HG03066 (cell line): ENCODE measurements around the gene SHOC1.
"Not testable (repeated sequence)": the region's sequence is repeated elsewhere in the genome, so short reads cannot be mapped to it uniquely, and the experiment has no call there.

Experiments
- ATAC-seq: cut with Tn5 transposase; IDR thresholded peaks from one replicate; pipeline ENCODE4 v1.9.1; 2021; ENCODE audit warnings: low read depth; ENCODE audit not compliant: unreplicated experiment

The SHOC1 gene

DNA sequence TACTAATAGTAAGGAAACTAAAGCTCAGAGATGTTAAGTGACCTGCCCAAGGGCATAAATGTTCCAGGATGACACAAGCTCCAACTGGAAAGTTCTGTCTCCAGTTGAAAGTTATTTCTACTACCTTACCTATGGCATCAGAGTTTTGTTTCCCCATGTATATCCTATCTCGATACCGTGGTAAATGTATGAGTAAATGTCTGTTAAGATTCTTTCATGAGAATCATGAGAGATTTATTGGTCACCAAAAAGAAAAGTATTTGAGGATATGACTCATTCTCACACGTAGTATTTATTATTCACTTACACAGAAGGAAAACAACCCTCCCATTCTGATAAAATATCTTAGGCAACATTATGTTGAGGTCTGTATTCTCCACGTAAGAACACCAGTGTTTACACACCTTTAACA, 11.1 kb upstream of the SHOC1 start:
- no peak for ATAC-seq

DNA sequence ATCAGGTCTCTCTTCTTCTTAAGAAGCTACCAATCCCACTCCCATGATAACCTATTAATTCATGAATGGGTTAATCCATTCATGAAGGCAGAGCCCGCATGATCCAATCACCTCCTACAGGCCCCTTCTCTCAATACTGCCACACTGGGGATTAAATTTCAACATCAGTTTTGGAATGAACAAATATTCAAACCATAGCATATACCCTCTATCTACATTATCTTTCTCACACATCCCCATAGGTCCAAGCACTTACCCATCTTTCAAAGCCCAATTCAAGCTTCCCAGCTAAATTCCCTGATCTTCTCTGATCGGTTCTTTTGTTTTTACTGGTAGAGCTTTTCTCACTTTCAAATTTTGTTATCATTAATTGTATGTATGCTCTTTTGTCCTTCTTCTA, 10.5 kb upstream of the SHOC1 start:
- ATAC-seq = no peak

DNA sequence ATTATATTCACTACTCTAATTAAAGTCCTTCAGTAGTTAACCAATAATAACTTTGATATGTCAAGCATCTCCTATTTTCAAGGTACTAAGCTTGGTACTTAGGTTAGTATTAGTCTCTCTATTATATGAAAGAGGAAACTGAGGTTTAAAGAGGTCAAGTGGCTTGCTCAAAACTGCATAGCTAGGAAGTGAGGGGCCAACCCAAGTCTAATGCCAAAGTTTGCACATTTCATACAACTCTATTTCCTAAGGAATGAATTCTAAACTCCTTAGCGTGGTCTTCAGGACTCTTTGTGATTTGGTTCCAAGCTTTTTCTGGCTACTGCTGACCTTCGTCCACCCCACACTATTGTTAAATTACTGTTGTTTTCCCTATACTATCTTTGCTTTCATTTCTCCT, 9.9 kb upstream of the SHOC1 start:
- ATAC-seq = no peak

DNA sequence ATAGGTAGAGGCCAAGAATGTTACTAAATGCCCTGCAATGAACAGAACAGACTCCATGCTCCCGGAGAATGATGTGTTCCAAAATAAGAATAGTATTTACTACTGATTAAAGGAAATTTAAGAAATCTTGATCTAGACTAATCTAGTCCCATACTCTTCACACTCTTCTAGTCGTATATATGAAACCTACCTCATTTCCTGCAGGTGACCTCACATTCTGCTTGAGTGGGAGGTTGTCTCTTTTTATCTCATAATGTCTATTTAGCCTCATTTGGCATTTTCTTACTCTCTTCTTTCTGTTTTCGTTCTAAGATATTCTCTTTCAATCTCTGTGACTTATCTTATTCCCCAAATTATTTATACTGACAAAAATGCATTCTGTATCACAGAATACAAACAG, 9.2 kb upstream of the SHOC1 start:
- no peak for ATAC-seq

DNA sequence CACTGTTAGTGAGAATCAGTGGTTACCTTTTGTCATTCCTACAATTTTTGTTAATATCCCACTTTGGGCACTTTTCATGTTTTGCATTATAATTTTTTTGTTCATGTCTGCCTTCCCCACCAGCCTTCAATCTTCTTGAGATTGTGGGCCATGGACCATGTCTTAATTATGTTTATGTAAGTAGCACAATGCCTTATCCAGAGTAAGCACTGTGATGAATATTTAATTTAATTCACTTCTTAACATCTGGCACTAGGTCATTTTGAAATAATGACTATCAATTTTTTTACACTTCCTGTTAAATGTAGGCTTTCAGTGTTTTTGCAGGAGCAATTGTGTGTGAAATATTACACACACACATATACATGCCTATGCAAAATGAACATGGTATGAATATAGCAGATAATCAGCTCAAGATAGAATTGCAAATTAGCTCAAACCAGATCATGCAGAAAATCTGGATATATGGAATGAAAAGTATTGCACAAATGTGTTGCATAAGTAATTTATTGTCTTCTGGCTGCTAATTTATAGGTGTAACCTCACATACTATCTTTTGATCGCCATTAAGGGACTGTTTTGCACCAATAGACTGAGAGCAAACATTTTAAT, 5.3 kb upstream of the SHOC1 start:
- no peak for ATAC-seq

DNA sequence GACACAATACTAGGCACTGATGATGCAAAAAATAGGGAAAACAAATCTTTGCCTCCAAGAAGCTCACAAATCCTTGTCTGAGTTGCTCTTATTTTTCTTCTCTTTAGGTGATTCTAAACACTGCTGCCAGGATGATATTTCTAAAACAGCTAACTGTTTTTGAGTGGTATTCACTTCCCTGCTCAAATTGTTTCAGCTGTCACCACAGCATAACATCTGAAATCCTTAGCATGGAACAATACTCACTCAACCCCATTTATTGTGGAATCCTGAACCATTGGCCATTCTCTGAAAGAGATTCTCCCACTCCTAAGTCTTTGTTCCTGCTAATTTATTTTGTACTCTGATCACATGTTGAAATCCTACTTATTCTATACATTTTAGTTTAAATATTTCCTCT, 4.8 kb upstream of the SHOC1 start:
- no peak for ATAC-seq

DNA sequence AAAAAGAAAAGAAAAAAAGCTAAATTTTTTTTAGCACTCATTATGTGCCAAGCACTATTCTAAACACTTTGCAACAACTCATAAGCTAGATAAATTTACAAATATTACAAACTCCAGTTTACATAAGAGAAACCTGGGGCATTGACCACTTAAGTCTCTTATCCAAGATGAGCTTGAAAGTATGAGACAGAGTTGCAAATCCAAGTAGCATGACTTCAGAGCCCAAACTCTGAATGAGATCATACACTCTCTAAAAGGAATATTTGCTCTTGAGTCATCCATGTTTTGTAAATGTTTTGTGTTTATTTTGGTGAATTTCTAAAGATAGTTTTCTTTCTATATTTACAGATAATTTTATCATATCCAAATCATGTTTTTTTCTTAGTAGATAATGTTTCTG, 4.0 kb upstream of the SHOC1 start:
- no peak for ATAC-seq

DNA sequence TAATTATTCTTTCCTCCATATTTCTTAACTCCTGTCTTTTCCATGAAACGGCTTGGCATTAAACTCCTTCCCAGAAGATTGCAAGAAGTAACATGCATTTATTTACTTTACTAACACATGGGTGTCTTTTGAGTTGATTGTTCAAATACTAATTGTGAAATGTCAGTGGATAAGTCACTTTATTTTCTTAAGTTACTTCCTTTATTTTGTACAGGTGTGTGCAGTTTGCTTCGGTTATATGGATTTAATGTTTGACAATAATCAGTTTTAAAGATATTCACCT, 761 bp upstream of the SHOC1 start:
- no peak for ATAC-seq

DNA sequence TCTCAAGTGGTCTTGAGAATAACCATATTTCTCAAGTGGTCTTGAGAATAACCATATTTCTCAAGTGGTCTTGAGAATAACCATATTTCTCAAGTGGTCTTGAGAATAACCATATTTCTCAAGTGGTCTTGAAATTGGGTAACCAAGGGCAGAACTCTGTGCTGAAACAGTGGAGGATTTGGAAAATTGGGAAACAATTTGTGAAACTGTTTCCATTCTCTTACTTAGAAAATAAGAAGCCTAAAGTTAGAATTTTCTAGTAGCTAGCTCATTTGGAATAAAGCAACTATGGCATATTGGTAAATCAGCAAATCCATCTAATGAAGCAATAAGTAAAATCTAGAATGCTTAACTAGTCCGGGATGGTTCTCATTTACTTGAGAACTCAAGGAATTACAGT, 2.9 kb downstream of the SHOC1 start:
- ATAC-seq = not testable (repeated sequence)

DNA sequence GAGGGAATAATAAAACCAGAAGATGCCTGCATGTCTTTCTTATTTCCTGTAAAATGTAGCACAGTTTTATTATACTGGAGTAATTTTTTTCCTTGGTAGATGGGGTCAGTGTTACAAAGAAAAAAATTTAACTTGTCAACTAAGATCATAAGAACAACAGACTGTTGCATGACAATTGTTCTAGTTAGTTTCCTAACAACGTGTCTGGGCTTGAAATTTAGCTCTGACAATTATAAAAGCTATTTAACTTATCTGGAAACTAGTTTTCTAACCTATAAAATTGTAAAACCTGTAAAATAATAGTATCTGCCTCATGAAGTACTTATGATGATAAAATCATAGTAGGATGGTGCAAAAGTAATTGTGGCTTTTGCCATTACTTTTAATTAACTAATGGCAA, 4.9 kb downstream of the SHOC1 start:
- ATAC-seq = no peak

DNA sequence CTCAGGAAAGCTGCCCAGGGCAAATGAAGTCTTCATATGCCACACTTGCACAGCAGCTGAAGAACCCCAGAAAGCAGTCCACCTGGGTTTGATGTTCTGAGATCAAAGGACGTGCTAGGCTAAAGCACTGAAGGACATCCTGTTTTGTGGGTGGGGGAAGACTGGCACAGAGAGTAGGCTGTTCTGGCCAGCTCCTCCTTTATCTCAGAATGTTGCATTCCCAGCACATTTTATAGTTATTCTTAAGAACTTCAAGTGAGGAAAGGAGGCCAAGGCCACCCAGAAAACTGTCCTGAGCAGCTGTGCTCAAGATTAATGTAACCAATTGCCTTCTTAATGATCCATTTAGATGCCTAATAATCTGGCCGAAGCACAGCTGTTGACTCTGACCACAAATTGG, 10.9 kb downstream of the SHOC1 start:
- ATAC-seq = no peak

DNA sequence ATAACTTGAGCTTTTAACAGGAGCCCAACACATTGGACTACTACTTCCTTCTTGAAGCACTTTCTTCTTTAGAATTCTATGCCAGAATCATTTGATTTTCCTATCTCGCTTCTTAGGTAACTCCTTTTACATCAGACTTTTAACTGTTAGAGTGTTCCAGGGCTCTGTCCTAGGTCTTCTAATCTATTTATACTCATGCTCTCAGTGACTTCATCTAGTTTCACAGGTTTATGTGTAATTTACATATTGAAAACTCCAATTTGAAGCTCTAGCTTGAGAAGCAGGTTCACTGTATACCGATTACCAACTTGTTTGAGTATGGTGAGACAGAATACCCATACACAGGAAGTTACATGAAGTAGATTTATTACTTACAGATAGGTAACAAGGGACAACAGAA, 11.3 kb downstream of the SHOC1 start:
- ATAC-seq = no peak

DNA sequence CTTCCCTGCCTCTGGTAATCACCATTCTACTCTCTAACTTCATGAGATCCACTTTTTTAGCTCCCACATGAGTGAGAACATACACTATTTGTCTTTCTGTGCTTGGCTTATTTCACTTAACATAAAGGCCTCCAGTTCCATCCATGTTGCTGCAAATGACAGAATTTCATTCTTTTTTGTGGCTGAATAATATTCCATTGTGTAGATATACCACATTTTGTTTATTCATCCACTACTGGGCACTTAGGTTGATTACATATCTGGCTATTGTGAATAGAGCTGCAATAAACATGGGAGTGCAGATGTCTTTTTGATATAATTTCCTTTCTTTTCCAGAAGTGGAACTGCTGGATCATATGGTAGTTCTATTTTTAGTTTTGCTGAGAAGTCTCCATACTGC, 28.7 kb downstream of the SHOC1 start:
- no peak for ATAC-seq

DNA sequence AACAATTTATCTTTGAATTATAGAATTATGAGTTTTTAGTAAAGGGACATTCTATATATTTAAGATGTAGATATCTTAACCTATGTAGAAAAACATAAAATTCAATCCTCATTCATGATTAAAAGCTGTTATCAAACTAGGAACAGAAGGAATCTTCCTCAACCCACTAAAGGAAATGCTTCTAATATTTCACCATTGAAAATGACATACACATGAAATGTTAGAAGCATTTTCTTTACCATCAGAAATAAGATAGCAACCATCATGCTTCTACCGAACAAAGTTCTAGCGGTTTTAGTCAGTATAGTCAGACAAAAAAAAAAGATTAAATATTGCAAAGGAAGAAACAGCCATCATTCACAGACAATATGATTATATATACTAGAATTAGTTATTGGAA, 32.2 kb downstream of the SHOC1 start:
- no peak for ATAC-seq

DNA sequence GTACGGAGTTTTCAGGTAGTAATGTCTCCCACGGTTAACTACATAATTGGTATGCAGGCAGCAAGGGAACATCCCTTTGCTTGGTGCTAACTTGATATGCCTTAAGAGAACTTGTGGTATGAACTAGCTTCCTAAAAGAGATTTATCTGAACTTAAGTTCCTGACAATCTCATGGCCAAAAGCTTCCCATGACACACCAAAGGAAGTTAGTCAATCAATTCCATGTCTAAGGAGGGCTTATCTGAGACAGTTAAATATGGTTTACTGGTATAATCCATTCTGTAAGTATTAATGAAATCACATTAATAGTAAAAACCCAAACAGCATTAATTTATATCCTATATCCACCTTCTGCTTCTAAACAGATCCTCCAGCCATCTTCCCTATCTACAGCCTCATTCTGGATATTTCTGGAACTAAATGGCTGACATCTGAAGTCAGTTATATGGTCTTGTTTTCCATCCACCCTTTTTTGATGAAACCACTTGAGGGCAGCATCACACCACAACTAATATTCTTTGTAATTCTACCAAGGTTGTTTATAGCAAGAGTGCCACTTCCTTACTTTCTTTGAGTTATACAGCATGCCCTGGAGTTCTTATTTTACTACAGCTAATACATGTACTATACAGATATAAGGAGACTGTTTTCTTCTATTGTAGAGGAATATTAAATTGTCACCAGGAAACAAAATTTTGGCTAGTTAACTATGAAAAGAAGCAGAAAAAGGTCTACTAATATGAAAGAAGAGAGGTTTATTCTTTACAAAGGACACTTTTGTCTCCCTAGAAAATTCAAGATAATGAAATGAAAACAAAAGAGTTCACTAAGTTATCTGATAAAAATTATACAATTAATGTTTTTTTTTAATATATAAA, 34.7 kb downstream of the SHOC1 start:
- ATAC-seq = no peak

DNA sequence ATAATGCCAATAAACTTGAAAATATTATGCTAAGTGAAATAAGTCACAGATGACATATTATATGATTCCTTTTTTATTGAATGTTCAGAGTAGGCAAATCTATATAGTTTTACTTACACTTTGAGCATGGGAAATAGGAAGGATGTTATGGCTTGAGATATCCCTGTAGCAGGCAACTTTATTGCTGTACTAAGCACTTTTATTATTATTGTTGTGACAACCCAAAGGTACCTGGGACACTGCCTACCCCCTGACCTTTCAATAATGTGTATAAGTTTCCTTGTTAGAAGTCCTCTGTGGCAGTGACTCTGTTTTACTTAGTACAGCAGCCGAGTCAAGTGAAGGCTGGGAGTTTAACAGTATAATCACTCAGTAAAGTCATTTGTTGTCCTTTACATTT, 39.9 kb downstream of the SHOC1 start:
- ATAC-seq = no peak

DNA sequence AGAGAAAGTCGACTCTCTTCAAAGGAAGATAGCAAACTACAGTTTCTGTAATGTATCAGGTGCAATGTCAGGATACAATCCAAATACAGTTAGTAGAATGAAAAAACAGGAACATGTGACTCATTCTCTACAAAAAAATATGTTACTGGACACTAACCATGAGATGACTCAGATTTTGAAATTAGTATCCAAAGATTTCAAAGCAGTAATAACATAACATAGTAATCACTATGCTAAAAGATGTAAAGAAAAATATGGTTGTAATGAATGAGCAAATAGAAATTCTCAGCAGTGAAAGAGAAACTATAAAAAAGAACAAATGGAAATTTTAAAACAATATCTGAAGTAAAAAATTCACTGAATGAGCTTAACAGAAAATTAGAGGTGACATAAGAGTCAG, 42.3 kb downstream of the SHOC1 start:
- no peak for ATAC-seq
